ENCODE measurements around the gene RPS5.
A peak's percentile ranks its signal among the peaks of the same experiment; 100 is the strongest.

RPS5 gene

DNA sequence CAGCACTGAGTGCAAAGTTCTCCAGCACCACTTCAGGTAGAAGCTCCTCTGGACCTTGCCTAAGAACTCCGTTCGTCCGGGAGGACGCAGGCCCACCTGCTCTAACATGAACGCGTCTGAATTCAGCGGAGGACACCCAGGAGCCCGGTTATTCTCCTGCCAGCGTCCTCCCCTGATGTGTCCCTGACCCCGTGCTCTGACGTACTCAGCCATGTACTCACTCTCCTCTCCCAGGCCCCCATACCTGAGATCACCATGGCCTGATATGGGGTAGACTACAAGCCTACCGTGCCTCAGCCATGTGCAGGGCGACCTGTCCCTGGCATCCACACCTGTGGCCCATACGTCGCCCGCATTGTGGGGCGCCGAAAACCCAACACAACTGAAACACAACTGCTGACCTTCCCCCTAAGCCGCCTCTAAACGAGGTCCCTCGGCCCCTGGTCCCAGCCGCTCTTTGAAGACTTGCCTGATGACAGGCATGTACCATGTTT, 20.6 kb downstream of the RPS5 start:
- no peak for DNase-seq

DNA sequence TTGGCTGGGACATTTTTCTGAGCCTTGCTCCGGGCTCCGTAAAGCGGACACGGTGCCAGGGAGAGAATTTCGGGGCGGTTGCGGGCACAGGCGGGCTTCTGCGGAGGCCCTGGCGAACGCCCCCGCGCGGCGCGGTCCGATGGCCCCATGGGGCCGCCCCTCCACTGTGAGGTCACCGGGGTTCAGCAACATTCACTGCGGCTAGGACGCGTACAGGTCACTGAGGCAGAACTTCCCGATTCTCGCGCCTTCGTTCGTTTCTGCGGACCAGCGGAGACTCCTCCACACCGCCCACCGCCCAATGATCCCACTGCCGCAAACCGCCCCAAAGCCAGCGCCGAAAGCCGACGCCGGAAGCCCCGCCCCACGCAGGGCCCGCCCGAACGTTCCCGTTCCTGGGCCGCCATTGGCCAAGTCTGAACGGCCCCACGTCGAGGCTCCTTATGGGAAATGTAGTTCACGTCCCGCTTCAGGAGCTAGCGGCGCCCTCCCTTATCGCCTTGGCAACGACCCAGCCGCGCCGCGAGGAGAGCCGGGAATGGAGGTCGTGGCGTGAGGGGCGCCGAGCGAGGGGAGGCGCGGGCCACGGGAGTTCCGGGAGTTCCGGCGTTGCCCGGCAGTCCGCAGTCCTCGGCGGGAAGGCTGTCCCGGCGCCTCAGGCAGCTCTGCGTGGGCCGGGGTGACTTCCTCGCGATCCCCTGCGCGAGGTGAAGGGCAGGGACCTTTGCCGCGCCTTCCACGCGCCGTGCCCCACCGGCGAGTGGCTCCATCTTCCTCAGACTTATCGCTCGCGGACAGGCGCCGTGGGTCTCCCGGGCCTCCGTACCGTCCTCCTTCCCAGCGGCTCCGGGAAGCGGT, 21.3 kb downstream of the RPS5 start, which contains the start of gene ZNF584:
Gene ZNF584, plus strand, starts transcription at position 498 of the 858 bp plus-strand sequence. CDS start 499 bp downstream, outside the sequence.
- DNase-seq = peak; percentile 91 to 95

DNA sequence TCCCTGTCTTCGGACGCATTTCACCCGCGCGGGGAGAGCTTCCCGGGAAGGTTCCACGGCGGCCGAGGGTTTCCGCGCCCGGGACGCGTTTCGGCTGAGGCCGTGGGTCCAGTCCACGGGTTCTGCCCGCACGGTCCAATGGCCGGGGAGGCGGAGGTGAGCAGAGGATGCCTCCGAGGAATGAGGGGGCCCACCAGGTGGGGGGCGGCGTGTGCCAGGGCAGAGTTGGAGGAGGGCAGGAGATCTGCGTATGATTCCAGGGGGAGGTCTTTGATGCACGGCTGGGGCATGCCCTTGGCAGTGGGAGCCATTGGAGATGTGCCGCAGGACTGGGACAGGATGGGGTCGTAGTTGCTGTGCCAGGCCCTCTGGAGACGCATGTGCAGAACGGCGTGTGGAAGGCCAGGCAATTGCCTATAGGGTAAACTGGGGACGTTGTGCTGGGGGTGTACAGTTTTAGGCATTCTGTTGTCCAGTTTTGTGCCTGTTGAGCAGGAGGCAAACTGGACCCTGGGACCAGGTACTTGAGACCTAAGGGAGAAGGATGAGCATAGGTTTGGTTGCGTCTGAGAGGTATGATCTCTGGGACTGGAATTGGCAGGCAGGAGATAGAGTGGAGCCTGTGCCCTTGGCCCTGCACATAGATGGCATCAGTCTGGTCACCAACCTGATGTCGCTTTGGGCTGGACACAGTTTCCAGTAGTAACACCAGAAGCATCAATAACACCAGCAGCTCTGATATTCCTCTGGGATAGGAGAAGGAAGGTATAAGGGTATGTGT, 22.1 kb downstream of the RPS5 start:
- no peak for DNase-seq

DNA sequence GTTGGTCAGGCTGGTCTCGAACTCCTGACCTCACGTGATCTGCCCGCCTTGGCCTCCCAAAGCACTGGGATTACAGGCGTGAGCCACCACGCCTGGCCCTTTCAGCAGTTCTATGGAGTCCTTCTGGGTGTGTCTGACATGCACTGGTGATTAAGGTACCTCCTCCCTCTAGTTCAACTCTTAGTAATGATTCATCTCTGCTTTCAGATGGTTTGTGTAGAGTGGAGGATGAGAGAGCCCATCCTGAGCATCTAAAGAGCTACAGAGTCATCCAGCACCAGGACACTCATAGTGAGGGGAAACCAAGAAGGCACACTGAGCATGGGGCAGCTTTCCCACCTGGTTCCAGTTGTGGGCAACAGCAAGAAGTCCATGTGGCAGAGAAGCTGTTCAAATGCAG, 29.5 kb downstream of the RPS5 start:
- DNase-seq = no peak

DNA sequence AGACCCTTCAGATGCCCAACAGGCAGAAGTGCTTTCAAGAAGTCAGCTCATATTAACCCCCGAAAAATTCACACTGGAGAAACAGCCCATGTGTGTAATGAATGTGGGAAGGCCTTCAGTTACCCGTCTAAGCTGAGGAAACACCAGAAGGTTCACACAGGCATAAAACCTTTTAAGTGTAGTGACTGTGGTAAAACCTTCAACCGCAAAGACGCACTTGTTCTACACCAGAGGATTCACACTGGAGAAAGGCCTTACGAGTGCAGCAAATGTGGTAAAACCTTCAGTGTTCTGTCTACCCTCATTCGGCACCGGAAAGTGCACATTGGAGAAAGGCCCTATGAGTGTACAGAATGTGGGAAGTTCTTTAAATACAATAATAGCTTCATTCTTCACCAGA, 30.0 kb downstream of the RPS5 start:
- DNase-seq = no peak

DNA sequence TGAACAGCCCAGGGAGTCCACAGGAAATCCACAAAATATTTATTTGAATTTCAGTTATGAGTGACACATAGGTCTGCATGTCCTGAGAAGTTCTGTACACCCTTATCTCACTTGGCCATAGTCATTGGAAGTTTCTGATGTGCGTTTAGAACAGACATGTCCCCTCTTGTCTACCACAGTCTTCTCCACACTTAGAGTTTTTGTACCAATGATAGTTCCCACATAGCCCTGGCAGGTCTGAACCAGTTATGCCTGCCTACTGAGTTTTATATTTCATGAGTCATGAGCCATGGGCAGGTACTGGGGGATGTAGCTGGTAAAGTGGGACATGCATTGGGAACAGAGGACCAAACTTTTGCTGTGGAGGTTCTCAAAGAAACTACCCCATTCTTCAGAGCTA, 41.5 kb downstream of the RPS5 start:
- no peak for DNase-seq

DNA sequence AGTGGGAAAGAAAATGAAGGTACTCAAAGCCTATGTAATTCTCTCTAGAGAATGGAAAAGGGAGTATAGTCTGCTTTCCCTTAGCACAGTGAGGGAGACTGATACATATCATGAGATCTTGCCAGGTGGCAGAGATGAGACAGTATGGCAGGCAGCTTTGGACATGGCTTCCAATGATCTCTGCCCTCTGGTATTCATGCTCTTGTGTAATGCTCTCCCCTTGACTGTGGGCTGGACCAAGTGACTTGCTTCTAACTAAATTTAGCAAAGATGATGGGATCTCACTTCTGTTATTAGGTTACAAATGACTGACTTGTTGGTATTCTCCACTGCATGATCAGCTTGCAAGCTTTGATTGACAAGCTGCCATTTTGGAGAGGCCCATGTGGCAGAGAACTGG, 42.7 kb downstream of the RPS5 start:
- DNase-seq = no peak

DNA sequence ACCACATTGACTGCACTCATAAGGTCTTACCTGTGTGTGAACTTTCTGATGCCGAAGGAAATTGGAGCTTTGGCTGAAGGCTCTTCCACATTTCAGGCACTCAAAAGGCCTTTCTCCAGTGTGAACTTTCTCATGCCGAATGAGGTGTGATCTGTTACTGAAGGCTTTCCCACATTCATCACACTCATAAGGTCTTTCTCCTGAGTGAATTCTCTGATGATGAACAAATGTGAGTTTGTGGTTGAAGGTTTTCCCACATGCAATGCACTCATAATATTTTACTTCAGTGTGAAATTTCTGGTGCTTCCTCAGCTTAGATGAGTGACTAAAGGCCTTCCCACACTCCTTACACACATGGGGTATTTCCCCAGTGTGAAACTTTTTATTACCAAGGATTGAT, 47.1 kb downstream of the RPS5 start:
- no peak for DNase-seq

DNA sequence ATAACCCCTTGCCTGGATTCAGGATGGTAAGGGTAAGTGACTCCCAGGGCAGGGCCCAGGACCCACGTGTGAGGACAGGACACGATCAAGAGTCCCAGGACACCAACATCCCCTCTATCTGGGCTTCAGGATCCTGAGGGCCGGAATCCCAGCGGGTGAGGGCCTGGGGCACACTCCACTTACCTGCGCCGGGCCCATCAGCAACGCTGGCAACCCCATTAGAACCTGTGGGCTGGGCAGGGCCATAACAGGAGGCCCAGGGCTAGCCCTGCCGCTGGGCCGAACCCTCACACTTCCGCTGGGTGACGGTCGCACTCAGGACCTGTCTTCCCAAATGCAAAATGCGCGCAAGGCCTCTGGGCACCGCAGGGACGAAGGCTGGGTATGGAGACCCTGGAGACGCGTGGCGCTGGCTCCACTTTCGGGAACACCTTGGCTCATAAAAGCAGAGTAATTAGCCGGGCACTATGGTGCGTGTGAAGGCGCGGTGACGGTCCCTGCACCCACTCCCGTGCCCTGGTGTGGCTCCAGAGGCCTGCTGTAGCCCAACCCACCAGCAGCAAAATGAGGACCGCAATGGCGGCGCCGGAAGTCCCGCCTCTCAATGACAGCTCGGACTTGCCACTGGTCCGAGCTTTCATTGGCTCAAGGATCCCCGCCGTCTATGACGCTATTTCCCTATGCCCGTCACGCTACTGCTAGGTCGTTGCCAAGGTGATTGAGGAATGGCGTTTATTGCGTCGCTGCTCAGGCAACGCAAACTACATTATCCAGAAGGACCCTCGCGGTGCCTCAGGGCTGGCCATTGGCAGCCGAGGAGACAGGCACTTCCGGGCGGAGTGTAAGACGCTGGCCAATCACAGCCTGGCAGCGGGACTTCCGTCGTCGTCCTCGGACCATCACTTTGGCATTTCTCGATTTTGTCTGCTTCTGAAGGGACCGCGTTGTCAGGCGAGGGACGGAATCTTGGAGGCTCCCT, 52.8 kb downstream of the RPS5 start, which contains the start of gene ZNF132:
Gene ZNF132, minus strand, starts transcription at position 578 of the 979 bp plus-strand sequence. Its CDS starts 332 bp downstream, at position 246.
- peak; percentile 99 for DNase-seq

DNA sequence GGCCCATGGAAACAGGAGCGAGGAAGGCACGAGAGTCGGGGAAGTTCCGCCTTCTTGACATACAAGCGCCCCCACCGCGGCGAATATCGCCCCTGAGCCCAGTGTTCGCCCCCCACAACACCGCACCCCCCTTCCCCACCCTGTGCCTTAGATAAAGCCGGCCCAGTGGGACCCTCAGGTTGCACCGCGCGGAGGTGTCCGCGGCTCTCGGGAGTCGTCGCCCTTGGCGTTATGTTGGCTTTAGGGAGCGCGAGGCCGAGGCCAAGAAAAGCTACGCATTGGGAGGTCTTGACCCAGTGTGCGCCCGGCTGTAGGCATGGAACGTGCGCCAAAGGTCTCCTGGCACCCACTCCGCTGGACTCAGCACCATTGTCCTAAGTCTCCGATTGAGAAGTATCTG, 53.5 kb downstream of the RPS5 start:
- DNase-seq = no peak

DNA sequence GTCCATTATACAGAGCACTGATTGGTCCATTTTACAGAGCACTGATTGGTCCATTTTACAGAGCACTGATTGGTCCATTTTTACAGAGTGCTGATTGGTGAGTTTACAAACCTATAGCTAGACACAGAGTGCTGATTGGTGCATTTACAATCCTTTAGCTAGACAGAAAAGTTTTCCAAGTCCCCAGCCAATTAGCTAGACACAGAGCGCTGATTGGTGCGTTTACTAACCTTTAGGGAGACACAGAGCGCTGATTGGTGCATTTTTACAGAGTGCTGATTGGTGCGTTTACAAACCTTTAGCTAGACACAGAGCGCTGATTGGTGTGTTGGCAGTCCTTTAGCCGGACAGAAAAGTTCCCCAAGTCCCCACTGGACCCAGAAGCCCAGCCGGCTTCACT, 55.9 kb downstream of the RPS5 start:
- DNase-seq = peak in 1 of 2 donors; percentile 9

Measured in CD4-positive, alpha-beta T cell treated with Interferon alpha-2 for 1 hour (primary cell).